ENCODE results near the gene DAB2IP.

Gene DAB2IP

GRCh38 chr9:121711281-121711680 lies 59.8 kb downstream of the DAB2IP start:
- no peak for TF ChIP-seq ELF4 (IDR thresholded peaks at IDR 0.05)
- no peak for DNase-seq (ENCODE audit: extremely low spot score)
- POLR2A ChIA-PET = no interaction called here

GRCh38 chr9:121711797-121712196 lies 60.4 kb downstream of the DAB2IP start:
- DNase-seq (ENCODE audit: extremely low spot score) = no peak
- ChIA-PET CTCF (interaction anchor here (1.4 kb wide), 1 partner anchor 23 kb away, joined by 4 read pairs; no protein-coding TSS in a partner anchor), POLR2A (no interaction called here)
- no peak for TF ChIP-seq NFRKB (IDR thresholded peaks at IDR 0.05)
- TF ChIP-seq CTBP1 (IDR thresholded peaks at IDR 0.05; ENCODE audit: borderline replicate concordance) = no peak

More at GRCh38 chr9:121711281-121711680, 59.8 kb downstream of the DAB2IP start:
- CTCF ChIA-PET = interaction anchor here (1.4 kb wide), 1 partner anchor 24 kb away, joined by 4 read pairs; no protein-coding TSS in a partner anchor

- DNase-seq (ENCODE audit: extremely low spot score) = no peak
- TF ChIP-seq FOXA1 (IDR thresholded peaks at IDR 0.05) = no peak
- no peak for TF ChIP-seq FOXM1 (IDR thresholded peaks at IDR 0.05; ENCODE audit: borderline replicate concordance)
- no peak for TF ChIP-seq TARDBP (IDR thresholded peaks at IDR 0.05)
- TF ChIP-seq L3MBTL2 (conservative IDR thresholded peaks at IDR 0.05) = no peak
- TF ChIP-seq ARNT (IDR thresholded peaks at IDR 0.05) = no peak
- TF ChIP-seq BHLHE40 (IDR thresholded peaks at IDR 0.05; ENCODE audit: borderline replicate concordance) = no peak
- no peak for TF ChIP-seq SUZ12 (IDR thresholded peaks at IDR 0.05)
- TF ChIP-seq SP1 (IDR thresholded peaks at IDR 0.05) = no peak
- POLR2A ChIA-PET = no interaction called here
- CTCF ChIA-PET = interaction anchor here (1.1 kb wide), 1 partner anchor 11 kb away, joined by 3 read pairs; no protein-coding TSS in a partner anchor
These were observed 62.1 kb downstream of the DAB2IP start for GRCh38 chr9:121713400-121714070.

- TF ChIP-seq ZNF384 (IDR thresholded peaks at IDR 0.05) = no peak
- TF ChIP-seq TARDBP (IDR thresholded peaks at IDR 0.05) = no peak
- no peak for TF ChIP-seq PKNOX1 (IDR thresholded peaks at IDR 0.05)
- TF ChIP-seq FOXK2 (IDR thresholded peaks at IDR 0.05) = no peak
- no peak for TF ChIP-seq NFRKB (IDR thresholded peaks at IDR 0.05)
- no peak for TF ChIP-seq LEF1 (IDR thresholded peaks at IDR 0.05; ENCODE audit: borderline replicate concordance)
- no peak for TF ChIP-seq ARNT (IDR thresholded peaks at IDR 0.05)
- TF ChIP-seq HDGF (IDR thresholded peaks at IDR 0.05; ENCODE audit: borderline replicate concordance) = no peak
- no peak for DNase-seq (ENCODE audit: extremely low spot score)
- ChIA-PET CTCF (interaction anchor here (1.1 kb wide), 1 partner anchor 12 kb away, joined by 3 read pairs; no protein-coding TSS in a partner anchor), POLR2A (no interaction called here)
These were observed 62.8 kb downstream of the DAB2IP start for GRCh38 chr9:121714075-121714705.

GRCh38 chr9:121714873-121715272 lies 63.4 kb downstream of the DAB2IP start:
- TF ChIP-seq ARNT (IDR thresholded peaks at IDR 0.05) (no peak), FOXK2 (IDR thresholded peaks at IDR 0.05) (no peak), HDGF (IDR thresholded peaks at IDR 0.05; ENCODE audit: borderline replicate concordance) (no peak), SP1 (IDR thresholded peaks at IDR 0.05) (no peak), LEF1 (IDR thresholded peaks at IDR 0.05; ENCODE audit: borderline replicate concordance) (no peak), NFRKB (IDR thresholded peaks at IDR 0.05) (no peak), ELF4 (IDR thresholded peaks at IDR 0.05) (no peak), FOXM1 (IDR thresholded peaks at IDR 0.05; ENCODE audit: borderline replicate concordance) (no peak), FOXA1 (IDR thresholded peaks at IDR 0.05) (no peak), CTBP1 (IDR thresholded peaks at IDR 0.05; ENCODE audit: borderline replicate concordance) (no peak), L3MBTL2 (conservative IDR thresholded peaks at IDR 0.05) (no peak), ZNF384 (IDR thresholded peaks at IDR 0.05) (no peak), BHLHE40 (IDR thresholded peaks at IDR 0.05; ENCODE audit: borderline replicate concordance) (no peak), PKNOX1 (IDR thresholded peaks at IDR 0.05) (no peak), SUZ12 (IDR thresholded peaks at IDR 0.05) (no peak), TARDBP (IDR thresholded peaks at IDR 0.05) (no peak)
- CTCF ChIA-PET = no interaction called here
- no peak for DNase-seq (ENCODE audit: extremely low spot score)
- POLR2A ChIA-PET = no interaction called here

- TF ChIP-seq ARNT (IDR thresholded peaks at IDR 0.05) (no peak), ELF4 (IDR thresholded peaks at IDR 0.05) (no peak), HDGF (IDR thresholded peaks at IDR 0.05; ENCODE audit: borderline replicate concordance) (no peak), FOXA1 (IDR thresholded peaks at IDR 0.05) (no peak), SUZ12 (IDR thresholded peaks at IDR 0.05) (no peak), BHLHE40 (IDR thresholded peaks at IDR 0.05; ENCODE audit: borderline replicate concordance) (no peak), FOXK2 (IDR thresholded peaks at IDR 0.05) (no peak), SP1 (IDR thresholded peaks at IDR 0.05) (no peak), NFRKB (IDR thresholded peaks at IDR 0.05) (no peak), CTBP1 (IDR thresholded peaks at IDR 0.05; ENCODE audit: borderline replicate concordance) (no peak), ZNF384 (IDR thresholded peaks at IDR 0.05) (no peak), PKNOX1 (IDR thresholded peaks at IDR 0.05) (no peak), TARDBP (IDR thresholded peaks at IDR 0.05) (no peak)
- CTCF ChIA-PET = no interaction called here
- POLR2A ChIA-PET = no interaction called here
- no peak for DNase-seq (ENCODE audit: extremely low spot score)
These were observed 65.9 kb downstream of the DAB2IP start for GRCh38 chr9:121717141-121717991.
